Stomach (tissue), 9 donors: Measurements from ENCODE around the gene STRIP1. TPM values are rescaled to one million over a fixed set of nuclear protein-coding genes. Genes with fewer than 3 reads are reported as not detected.

Source experiments
- DNase-seq, 2 donors: peaks; one replicate each; pipeline versions ENCODE4 v3.0.0 to v3.0.0-alpha.2; 2013 to 2019
- H3K27ac ChIP-seq, 5 donors: fragments of 200-600 bp in 4 of 5; sonication (generic) in 4 of 5; one replicate each; pipeline ENCODE4 v1.5.1; 2013 to 2019; ENCODE audit warnings: mild to moderate bottlenecking in 1 of 5, moderate library complexity in 1 of 5
- H3K27me3 ChIP-seq, 3 donors: fragments of 200-600 bp; sonication (generic); one replicate each; pipeline ENCODE4 v1.5.1; 2017 to 2019; ENCODE audit warnings: mixed run types in 1 of 3
- H3K36me3 ChIP-seq, 4 donors: fragments of 200-600 bp; sonication (generic); 1 replicate in 3 of 4; 2 replicates in 1 of 4; pipeline ENCODE4 v1.5.1; 2016 to 2019
- H3K4me1 ChIP-seq, 4 donors: fragments of 200-600 bp; sonication (generic); one replicate each; pipeline ENCODE4 v1.5.1; 2016 to 2019
- H3K4me3 ChIP-seq, 4 donors: fragments of 200-600 bp; sonication (generic) in 3 of 4; one replicate each; pipeline ENCODE4 v1.5.1; 2016 to 2019; ENCODE audit warnings: mild to moderate bottlenecking in 1 of 4
- H3K9me3 ChIP-seq, 4 donors: fragments of 200-600 bp; sonication (generic); one replicate each; pipeline ENCODE4 v1.5.1; 2016 to 2019
- CTCF ChIP-seq, 7 experiments: fragments of 450-650 bp in 4 of 7; fragments of 200-600 bp in 3 of 7; sonication (generic) in 3 of 7; IDR thresholded peaks; one replicate each; pipeline ENCODE4 v1.5.1; 2016 to 2019; ENCODE audit warnings: antibody characterized with exemption in 7 of 7, control low read depth in 2 of 7, mild to moderate bottlenecking in 1 of 7
- EP300 ChIP-seq: sonication (generic); formaldehyde crosslinking; IDR thresholded peaks from one replicate; pipeline ENCODE4 v1.6.1; 2017; ENCODE audit warnings: antibody characterized with exemption
- POLR2A ChIP-seq, 4 donors: fragments of 450-650 bp; IDR thresholded peaks; one replicate each; pipeline ENCODE4 v1.6.1; 2016; ENCODE audit warnings: antibody characterized with exemption in 4 of 4, control low read depth in 2 of 4, mild to moderate bottlenecking in 1 of 4, moderate library complexity in 1 of 4
- POLR2AphosphoS5 ChIP-seq, 3 donors: sonication (generic); formaldehyde crosslinking; IDR thresholded peaks; one replicate each; pipeline ENCODE4 v1.6.1; 2016; ENCODE audit warnings: antibody characterized with exemption in 3 of 3
- WGBS, 5 donors: extraction: QIAGEN DNeasy Blood & Tissue Kit in 3 of 5; methylation state at CpG; one replicate each; pipeline versions ENCODE4 v1.1.5 to v1.1.7; 2013 to 2018; 5-methylcytosine and 5-hydroxymethylcytosine counted together
- intact Hi-C: fragments of 100-400 bp; cut with DNase I; formaldehyde crosslinking; loops from one replicate; pipeline ENCODE4 v1.15.1; 2023; ENCODE audit warnings: low total_unique reads
- polyA plus RNA-seq, 3 donors: library from polyadenylated mRNA; stranded (reverse); fragments of 200-250 nt; gene quantifications; one replicate each; pipeline ENCODE4 v1.2.3, GENCODE V29; 2013
- total RNA-seq, 5 donors: library from RNA; depleted of rRNA; stranded (reverse); fragments of >200 nt; gene quantifications; one replicate each; pipeline versions ENCODE4 v1.1.0 to v1.2.3, GENCODE V29; 2014 to 2016
- donor health status: healthy with polysubstance abuse.
- donor health status: Bipolar disorder and iron deficiency.
- donor health status: healthy.

STRIP1 gene
- total and polyA plus RNA-seq, 8 donors, result 6.7 to 262 (median 47.3) TPM

GRCh38 chr1:110088739-110089316, 54.4 kb downstream of the STRIP1 start:
- TF ChIP-seq POLR2AphosphoS5 (IDR thresholded peaks at IDR 0.05) (no peak), EP300 (no peak), POLR2A (IDR thresholded peaks at IDR 0.05) (no peak), CTCF (IDR thresholded peaks at IDR 0.05) (no peak)
- H3K36me3 ChIP-seq, result no peaks in the 10 kb centered on the region
- 78 to 83% (median 82%) methylated on average over 7 to 10 of the region's 10 CpGs for WGBS, 5 donors
- H3K27me3 ChIP-seq, result peaks cover 0 to 36% (median 8%) of the 10 kb centered on the region in 3 donors
- intact Hi-C loops, result no loop called here
- no peak overlapping the region for H3K4me3 ChIP-seq
- H3K9me3 ChIP-seq, result no peaks in the 10 kb centered on the region
- H3K4me1 ChIP-seq, result peaks cover 5 to 19% (median 11%) of the 10 kb centered on the region in 4 donors
- no peak for DNase-seq
- no peak overlapping the region for H3K27ac ChIP-seq

- Histone ChIP-seq H3K36me3 (no peaks in the 10 kb centered on the region), H3K9me3 (no peaks in the 10 kb centered on the region), H3K27ac (no peak overlapping the region), H3K4me3 (no peak overlapping the region), H3K27me3 (peaks cover 0 to 31% (median 0%) of the 10 kb centered on the region in 3 donors), H3K4me1 (peaks cover 0 to 10% (median 4%) of the 10 kb centered on the region in 4 donors)
- WGBS, 5 donors, result 36 to 49% (median 38%) methylated on average over 6 to 7 of the region's 7 CpGs
- no peak for DNase-seq
- intact Hi-C loops, result no loop called here
- TF ChIP-seq EP300 (no peak), POLR2A (IDR thresholded peaks at IDR 0.05) (no peak), POLR2AphosphoS5 (IDR thresholded peaks at IDR 0.05) (no peak), CTCF (IDR thresholded peaks at IDR 0.05) (no peak)
These were observed 55.3 kb downstream of the STRIP1 start for GRCh38 chr1:110089561-110090275.

- intact Hi-C loops, result no loop called here
- H3K36me3 ChIP-seq, result no peaks in the 10 kb centered on the region
- no peak for TF ChIP-seq CTCF (IDR thresholded peaks at IDR 0.05)
- TF ChIP-seq POLR2AphosphoS5 (IDR thresholded peaks at IDR 0.05), result no peak
- TF ChIP-seq EP300, result no peak
- TF ChIP-seq POLR2A (IDR thresholded peaks at IDR 0.05), result no peak
- H3K4me3 ChIP-seq, result no peak overlapping the region
- no peak for DNase-seq
- whole genome bisulfite sequencing, 5 donors, result 44 to 56% (median 52%) methylated on average over 2 of the region's 2 CpGs
- no peak overlapping the region for H3K27ac ChIP-seq
- H3K4me1 ChIP-seq, result peaks cover 0 to 9% (median 0%) of the 10 kb centered on the region in 4 donors
- no peaks in the 10 kb centered on the region for H3K9me3 ChIP-seq
- H3K27me3 ChIP-seq, result peaks cover 0 to 35% (median 0%) of the 10 kb centered on the region in 3 donors
These were observed 57.0 kb downstream of the STRIP1 start for GRCh38 chr1:110091381-110091780.

- 62 to 70% (median 68%) methylated on average over 3 of the region's 3 CpGs for WGBS, 5 donors
- intact Hi-C loops, result no loop called here
- H3K36me3 ChIP-seq, result no peaks in the 10 kb centered on the region
- H3K27ac ChIP-seq, result no peak overlapping the region
- peaks cover 0 to 9% (median 0%) of the 10 kb centered on the region in 4 donors for H3K4me1 ChIP-seq
- H3K9me3 ChIP-seq, result no peaks in the 10 kb centered on the region
- H3K27me3 ChIP-seq, result peaks cover 0 to 39% (median 0%) of the 10 kb centered on the region in 3 donors
- no peak for DNase-seq
- TF ChIP-seq POLR2A (IDR thresholded peaks at IDR 0.05) (no peak), CTCF (IDR thresholded peaks at IDR 0.05) (no peak), POLR2AphosphoS5 (IDR thresholded peaks at IDR 0.05) (no peak), EP300 (no peak)
- H3K4me3 ChIP-seq, result no peak overlapping the region
These were observed 57.4 kb downstream of the STRIP1 start for GRCh38 chr1:110091791-110092190.
